Ureter (tissue), 1 donor: ENCODE results near the gene INTS11. TPM values are rescaled to one million over a fixed set of nuclear protein-coding genes. Genes with fewer than 3 reads are reported as not detected.

Experiments used
- DNase-seq: peaks from one replicate; pipeline ENCODE4 v3.0.0-alpha.2; 2020; ENCODE audit warnings: low spot score
- total RNA-seq: library from RNA; stranded (reverse); gene quantifications from one replicate; pipeline ENCODE4 v1.2.4, GENCODE V29; 2023
- donor health status: DM: yes; HTN: yes; CAD: no.

INTS11 gene
- total RNA-seq, 1 donor from 2014 or later, result 132 TPM

- DNase-seq, result no peak
These were observed 61.7 kb downstream of the INTS11 start for GRCh38 chr1:1262758-1263157.

GRCh38 chr1:1262071-1262470 is 62.4 kb downstream of the INTS11 start:
- DNase-seq, result no peak

Other genes starting within 250 kb of the INTS11 start
- 29.8 TPM for gene C1orf159, start 208.6 kb downstream of the INTS11 start, total RNA-seq
- gene TTLL10, start 150.8 kb downstream of the INTS11 start, total RNA-seq, result 2.3 TPM
- gene TNFRSF18, start 118.1 kb downstream of the INTS11 start, total RNA-seq, result 3.3 TPM
- 2.0 TPM for gene TNFRSF4, start 110.5 kb downstream of the INTS11 start, total RNA-seq
- 134 TPM for gene SDF4, start 92.7 kb downstream of the INTS11 start, total RNA-seq
- 14.8 TPM for gene B3GALT6, start 92.4 kb downstream of the INTS11 start, total RNA-seq
- gene C1QTNF12, start 77.9 kb downstream of the INTS11 start, total RNA-seq, result 3.4 TPM
- gene UBE2J2, start 50.8 kb downstream of the INTS11 start, total RNA-seq, result 59.8 TPM
- gene SCNN1D, start 44.2 kb downstream of the INTS11 start, total RNA-seq, result 6.6 TPM
- 77.6 TPM for gene ACAP3, start 16.7 kb downstream of the INTS11 start, total RNA-seq
- 29.0 TPM for gene PUSL1, start 16.1 kb downstream of the INTS11 start, total RNA-seq
- gene CPTP, start 142 bp upstream of the INTS11 start, total RNA-seq, result 21.4 TPM
- gene TAS1R3, start 6.6 kb upstream of the INTS11 start, total RNA-seq, result 0.42 TPM
- gene DVL1, start 24.8 kb upstream of the INTS11 start, total RNA-seq, result 52.8 TPM
- gene MXRA8, start 33.9 kb upstream of the INTS11 start, total RNA-seq, result 41.9 TPM
- gene AURKAIP1, start 50.5 kb upstream of the INTS11 start, total RNA-seq, result 102 TPM
- gene CCNL2, start 74.7 kb upstream of the INTS11 start, total RNA-seq, result 259 TPM
- 145 TPM for gene MRPL20, start 82.6 kb upstream of the INTS11 start, total RNA-seq
- gene ANKRD65, start 96.6 kb upstream of the INTS11 start, total RNA-seq, result 40.9 TPM
- gene VWA1, start 111.0 kb upstream of the INTS11 start, total RNA-seq, result 83.3 TPM
- gene ATAD3C, start 125.0 kb upstream of the INTS11 start, total RNA-seq, result 8.0 TPM
- gene ATAD3B, start 147.1 kb upstream of the INTS11 start, total RNA-seq, result 42.6 TPM
- 26.3 TPM for gene ATAD3A, start 187.5 kb upstream of the INTS11 start, total RNA-seq
- gene TMEM240, start 216.0 kb upstream of the INTS11 start, total RNA-seq, result 2.9 TPM